IMR-90 (cell line): ENCODE results near the gene YPEL3.

ENCODE experiments used
- CTCF ChIP-seq: conservative IDR thresholded peaks from 2 replicates; pipeline ENCODE4 v1.5.1; 2012; ENCODE audit warnings: mild to moderate bottlenecking, low read depth, low read length, improper control_type of control experiment
- FOS ChIP-seq: fragments of 150-350 bp; IDR thresholded peaks from 2 replicates; pipeline ENCODE4 v1.6.1; 2016; ENCODE audit warnings: low read depth, low read length
- MXI1 ChIP-seq: IDR thresholded peaks from 2 replicates; pipeline ENCODE4 v1.6.1; 2012; ENCODE audit warnings: low read depth, mild to moderate bottlenecking, low read length, moderate library complexity, borderline replicate concordance

- TF ChIP-seq CTCF: no peak
- TF ChIP-seq MXI1: no peak
- TF ChIP-seq FOS: no peak
Measured at GRCh38 chr16:30096862-30097563, 1.0 kb upstream of the YPEL3 start.
